Colonic mucosa (tissue), 4 donors: Measurements from ENCODE around the gene NEIL1. TPM values are rescaled to one million over a fixed set of nuclear protein-coding genes. Genes with fewer than 3 reads are reported as not detected.
"Not testable (repeated sequence)": the region's sequence is repeated elsewhere in the genome, so short reads cannot be mapped to it uniquely, and the experiment has no call there.

Experiments
- DNase-seq: peaks from one replicate; pipeline ENCODE4 v3.0.0-alpha.2; 2020
- H3K27ac ChIP-seq: fragments of 200-600 bp; one replicate; pipeline ENCODE4 v1.8.0; 2021
- H3K27me3 ChIP-seq: fragments of 200-600 bp; one replicate; pipeline ENCODE4 v1.8.0; 2021
- H3K36me3 ChIP-seq: fragments of 200-600 bp; one replicate; pipeline ENCODE4 v1.8.0; 2021
- H3K4me1 ChIP-seq: fragments of 200-600 bp; one replicate; pipeline ENCODE4 v1.8.0; 2021; ENCODE audit warnings: mild to moderate bottlenecking
- H3K4me3 ChIP-seq: fragments of 200-600 bp; one replicate; pipeline ENCODE4 v1.8.0; 2021
- H3K9ac ChIP-seq, 2 donors: one replicate each; pipeline ENCODE4 v1.7.0; 2013; ENCODE audit warnings: control low read depth in 2 of 2, low read depth in 2 of 2, low read length in 2 of 2
- H3K9me3 ChIP-seq: fragments of 200-600 bp; one replicate; pipeline ENCODE4 v1.8.0; 2021
- intact Hi-C: fragments of 100-400 bp; cut with DNase I; formaldehyde crosslinking; loops from one replicate; pipeline ENCODE4 v1.14.1; 2022
- total RNA-seq, 2 donors: library from RNA; stranded (reverse); fragmentation: NEBNext Ultra II Directional in 1 of 2; extraction: Animal tissue kit (Norgen Biotek cat#: 25700) in 1 of 2; gene quantifications; one replicate each; pipeline ENCODE4 v1.2.1, GENCODE V29; 2021
- TF ChIP-seq, protein P1 (sequence below): fragments of 200-600 bp; IDR thresholded peaks from one replicate; pipeline ENCODE4 v1.8.0; 2022; ENCODE audit warnings: antibody characterized with exemption, mild to moderate bottlenecking
- donor health status: healthy.
- donor health status: DM: no; HTN: no; CAD: no.
- donor health status: DM: no; HTN: no; CAD: no.

Gene NEIL1, protein sequence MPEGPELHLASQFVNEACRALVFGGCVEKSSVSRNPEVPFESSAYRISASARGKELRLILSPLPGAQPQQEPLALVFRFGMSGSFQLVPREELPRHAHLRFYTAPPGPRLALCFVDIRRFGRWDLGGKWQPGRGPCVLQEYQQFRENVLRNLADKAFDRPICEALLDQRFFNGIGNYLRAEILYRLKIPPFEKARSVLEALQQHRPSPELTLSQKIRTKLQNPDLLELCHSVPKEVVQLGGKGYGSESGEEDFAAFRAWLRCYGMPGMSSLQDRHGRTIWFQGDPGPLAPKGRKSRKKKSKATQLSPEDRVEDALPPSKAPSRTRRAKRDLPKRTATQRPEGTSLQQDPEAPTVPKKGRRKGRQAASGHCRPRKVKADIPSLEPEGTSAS
- 10 to 100 TPM; 34.1 to 39.6 TPM for total RNA-seq

DNA sequence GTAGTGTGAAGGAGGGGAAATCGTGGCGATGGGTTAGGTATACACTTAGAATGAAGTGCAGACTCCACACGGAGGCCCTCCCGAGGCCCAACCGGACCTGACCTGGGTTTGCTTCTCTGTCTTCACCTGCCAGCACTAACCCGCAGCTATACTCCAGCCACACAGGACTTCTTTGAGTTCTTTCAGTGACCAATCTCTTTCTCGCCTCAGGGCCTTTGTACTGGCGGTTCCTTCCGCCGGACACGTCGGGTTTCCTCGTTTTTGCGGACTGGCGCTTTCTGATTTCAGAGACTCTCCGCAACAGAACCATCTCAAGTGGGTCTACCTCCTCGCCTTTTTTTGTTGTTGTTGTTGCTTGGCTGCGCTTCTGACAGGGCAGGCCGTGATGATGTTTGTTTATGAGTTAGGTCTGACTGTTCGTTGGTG is at the start of gene NEIL1:
Gene NEIL1 (plus strand): TSS at position 244 of the 426 bp plus-strand sequence. CDS start 1,867 bp downstream, outside the sequence.
- H3K9me3 ChIP-seq: no peaks in the 10 kb centered on the region
- peak within 1 kb of the TSS; percentile 50 for H3K27ac ChIP-seq
- H3K27me3 ChIP-seq: no peaks in the 10 kb centered on the region
- H3K4me3 ChIP-seq: peak within 1 kb of the TSS; percentile 96
- no peaks in the 10 kb centered on the region for H3K36me3 ChIP-seq
- peak; percentile 63 for DNase-seq
- TF ChIP-seq, protein P1, sequence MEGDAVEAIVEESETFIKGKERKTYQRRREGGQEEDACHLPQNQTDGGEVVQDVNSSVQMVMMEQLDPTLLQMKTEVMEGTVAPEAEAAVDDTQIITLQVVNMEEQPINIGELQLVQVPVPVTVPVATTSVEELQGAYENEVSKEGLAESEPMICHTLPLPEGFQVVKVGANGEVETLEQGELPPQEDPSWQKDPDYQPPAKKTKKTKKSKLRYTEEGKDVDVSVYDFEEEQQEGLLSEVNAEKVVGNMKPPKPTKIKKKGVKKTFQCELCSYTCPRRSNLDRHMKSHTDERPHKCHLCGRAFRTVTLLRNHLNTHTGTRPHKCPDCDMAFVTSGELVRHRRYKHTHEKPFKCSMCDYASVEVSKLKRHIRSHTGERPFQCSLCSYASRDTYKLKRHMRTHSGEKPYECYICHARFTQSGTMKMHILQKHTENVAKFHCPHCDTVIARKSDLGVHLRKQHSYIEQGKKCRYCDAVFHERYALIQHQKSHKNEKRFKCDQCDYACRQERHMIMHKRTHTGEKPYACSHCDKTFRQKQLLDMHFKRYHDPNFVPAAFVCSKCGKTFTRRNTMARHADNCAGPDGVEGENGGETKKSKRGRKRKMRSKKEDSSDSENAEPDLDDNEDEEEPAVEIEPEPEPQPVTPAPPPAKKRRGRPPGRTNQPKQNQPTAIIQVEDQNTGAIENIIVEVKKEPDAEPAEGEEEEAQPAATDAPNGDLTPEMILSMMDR: no peak
- H3K4me1 ChIP-seq: peaks cover 5% of the 10 kb centered on the region
- intact Hi-C loops: no loop called here
- peak within 1 kb of the TSS; percentile 81 to 90 for H3K9ac ChIP-seq

DNA sequence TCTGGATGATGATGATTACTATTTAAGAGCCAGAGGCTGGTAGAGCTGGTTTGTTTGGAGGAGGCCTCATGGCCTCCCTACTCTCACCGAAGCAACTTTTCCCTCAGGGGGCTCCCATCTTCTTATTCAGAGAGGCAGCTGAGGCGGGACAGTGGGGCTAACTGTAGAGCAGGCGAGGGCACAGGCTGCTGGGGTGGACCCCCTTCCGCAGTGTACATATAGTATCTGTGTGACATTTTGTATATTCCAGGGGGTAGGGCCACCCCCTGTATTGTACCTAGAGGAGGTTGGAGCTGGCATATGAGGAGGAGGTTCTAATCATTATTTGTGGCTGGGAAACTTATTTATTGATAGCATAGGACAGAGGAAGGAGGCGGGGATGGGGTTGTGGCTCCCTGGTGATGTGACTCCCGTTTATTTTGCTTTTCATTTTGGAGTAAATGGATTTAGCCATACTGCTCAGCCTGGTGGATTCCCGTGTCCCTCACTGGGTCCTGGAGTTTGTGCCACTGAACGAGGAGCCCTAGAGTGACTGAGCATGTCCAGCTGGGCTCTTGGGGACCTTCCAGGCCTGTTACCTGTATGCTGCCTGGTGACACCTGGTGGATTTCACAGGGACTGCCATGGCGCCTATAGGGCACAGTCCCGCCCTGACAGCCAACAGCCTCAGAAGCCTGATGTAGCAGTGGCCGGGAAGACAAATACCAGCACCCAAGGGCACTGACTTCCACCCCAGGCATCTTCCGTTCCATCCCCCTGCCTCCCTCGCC is 48.1 kb upstream of the NEIL1 start:
- intact Hi-C loops, H3K9me3 ChIP-seq, H3K4me3 ChIP-seq, H3K27ac ChIP-seq, H3K4me1 ChIP-seq, H3K9ac ChIP-seq, H3K27me3 ChIP-seq, H3K36me3 ChIP-seq, DNase-seq: not testable (repeated sequence)

DNA sequence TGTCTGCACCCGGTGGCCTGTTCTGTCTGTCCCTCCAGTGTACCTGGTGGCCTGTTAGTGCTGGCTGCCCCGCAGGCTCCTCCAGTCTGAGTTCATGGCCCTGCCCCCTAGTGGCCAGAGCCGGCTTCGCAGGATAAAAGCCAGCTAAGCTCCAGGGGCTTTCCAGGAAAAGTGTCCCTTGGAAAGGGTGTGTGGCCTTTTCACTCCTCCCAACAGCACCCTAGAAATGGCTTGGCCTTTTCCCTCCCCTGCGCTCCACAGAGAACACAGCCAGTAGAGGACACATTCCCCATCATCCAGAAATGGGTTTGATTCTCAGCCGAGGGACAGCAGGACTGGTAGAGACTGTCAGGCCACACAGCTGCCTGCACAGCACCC is 47.5 kb upstream of the NEIL1 start:
- H3K4me3 ChIP-seq, H3K4me1 ChIP-seq, H3K9me3 ChIP-seq, H3K27ac ChIP-seq, H3K27me3 ChIP-seq, intact Hi-C loops, H3K9ac ChIP-seq, H3K36me3 ChIP-seq: not testable (repeated sequence)
- peak; percentile 77 for DNase-seq
- TF ChIP-seq, protein P1: peak; percentile 55

DNA sequence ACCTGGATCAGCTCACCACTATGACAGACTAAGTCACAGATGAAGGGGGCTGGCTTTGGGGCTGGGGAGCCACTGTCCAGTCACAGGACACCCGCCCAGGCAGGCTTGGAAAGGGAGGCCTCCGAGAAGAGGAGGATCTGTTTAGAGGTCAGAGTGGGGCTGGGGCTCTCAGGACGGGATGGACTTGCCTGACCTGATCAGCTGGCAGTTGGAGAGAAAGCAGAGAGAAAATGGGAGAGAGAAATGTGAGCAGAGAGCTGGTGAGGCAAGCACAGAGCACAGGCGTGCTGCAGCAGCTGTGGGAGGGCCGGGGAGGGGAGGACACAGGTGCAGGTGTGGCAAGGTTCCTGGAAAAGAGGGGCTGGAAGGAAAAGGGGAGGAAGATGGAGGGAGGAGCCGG is 46.8 kb upstream of the NEIL1 start:
- not testable (repeated sequence) for H3K4me1 ChIP-seq, H3K9me3 ChIP-seq, H3K4me3 ChIP-seq, DNase-seq, H3K27ac ChIP-seq, H3K36me3 ChIP-seq, H3K9ac ChIP-seq, H3K27me3 ChIP-seq
- intact Hi-C loops: loop anchor here (10.0 kb wide), 1 partner anchor 275 kb away; the partner anchor contains the start of gene PPCDC

DNA sequence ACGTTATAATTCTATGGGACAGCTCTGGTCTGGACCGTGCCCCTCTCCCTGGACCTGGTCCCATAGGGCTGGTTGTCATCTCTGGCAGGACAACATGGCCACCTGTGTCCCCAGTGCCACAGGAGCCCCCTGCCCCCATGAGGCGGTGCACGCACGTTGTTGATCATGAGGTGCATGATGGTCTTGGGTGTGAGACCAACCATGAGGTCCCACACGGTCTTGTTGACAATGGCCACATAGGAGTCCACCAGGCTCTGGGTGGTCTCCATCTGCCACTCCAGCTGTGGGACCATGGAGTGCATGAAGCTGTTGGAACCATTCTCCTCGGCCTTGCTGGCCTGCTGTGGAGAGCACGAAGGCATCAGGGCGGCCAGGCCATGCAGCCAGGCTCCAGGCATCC is 44.5 kb upstream of the NEIL1 start:
- no peak overlapping the region for H3K4me3 ChIP-seq
- H3K4me1 ChIP-seq: no peaks in the 10 kb centered on the region
- intact Hi-C loops: loop anchor here (10.0 kb wide), 1 partner anchor 278 kb away; the partner anchor contains the start of gene PPCDC

DNA sequence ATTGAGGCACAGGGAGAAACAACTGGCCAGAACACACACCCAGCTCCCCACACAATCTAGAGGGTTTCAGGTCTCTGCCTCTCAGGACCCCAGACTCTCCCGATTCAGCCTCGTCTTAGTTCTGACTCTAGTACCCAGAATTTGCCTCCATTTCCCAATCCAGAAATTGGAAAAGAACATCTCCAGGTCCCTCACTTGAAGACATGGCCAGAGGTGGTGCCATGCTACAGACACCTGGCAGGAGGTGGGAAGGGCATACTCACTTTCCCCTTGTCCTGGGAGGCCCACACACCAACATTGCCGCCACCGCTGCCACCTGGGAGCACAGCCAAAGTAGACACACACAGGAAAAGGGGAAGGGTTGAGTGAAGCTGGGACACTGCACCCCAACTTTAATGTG is 44.1 kb upstream of the NEIL1 start:
- not testable (repeated sequence) for H3K27ac ChIP-seq, H3K9ac ChIP-seq, H3K4me3 ChIP-seq, H3K36me3 ChIP-seq, H3K9me3 ChIP-seq, DNase-seq, H3K4me1 ChIP-seq, H3K27me3 ChIP-seq
- intact Hi-C loops: loop anchor here (10.0 kb wide), 1 partner anchor 278 kb away; the partner anchor contains the start of gene PPCDC

More for the DNA sequence above, 44.5 kb upstream of the NEIL1 start:
- Histone ChIP-seq H3K27me3 (no peaks in the 10 kb centered on the region), H3K36me3 (no peaks in the 10 kb centered on the region), H3K9me3 (no peaks in the 10 kb centered on the region), H3K27ac (no peak overlapping the region), H3K9ac (peak overlapping the region in 1 of 2 donors; percentile 24)
- TF ChIP-seq, protein P1: no peak
- DNase-seq: no peak
